Fibroblast of lung (primary cell): ENCODE measurements around the gene EIF3F. TPM values are rescaled to one million over a fixed set of nuclear protein-coding genes. Genes with fewer than 3 reads are reported as not detected.
A peak's percentile ranks its signal among the peaks of the same experiment; 100 is the strongest.

Source experiments
- DNase-seq, 2 donors: peaks; one replicate each; pipeline versions ENCODE4 v3.0.0 to v3.0.0-alpha.2; 2010; ENCODE audit warnings: low read depth in 2 of 2
- H2AFZ ChIP-seq: 2 replicates; pipeline ENCODE4 v1.5.1; 2012; ENCODE audit warnings: low read length, control low read depth, inconsistent platforms
- H3K27ac ChIP-seq: 2 replicates; pipeline ENCODE4 v1.5.1; 2011; ENCODE audit warnings: low read length, control low read depth; ENCODE audit not compliant: insufficient read depth
- H3K27me3 ChIP-seq: 2 replicates; pipeline ENCODE4 v1.5.1; 2011; ENCODE audit warnings: mild to moderate bottlenecking, low read length; ENCODE audit not compliant: control insufficient read depth, insufficient read depth
- H3K36me3 ChIP-seq: 2 replicates; pipeline ENCODE4 v1.5.1; 2011; ENCODE audit warnings: low read length; ENCODE audit not compliant: control insufficient read depth, insufficient read depth
- H3K4me1 ChIP-seq: 2 replicates; pipeline ENCODE4 v1.5.1; 2011; ENCODE audit warnings: low read length; ENCODE audit not compliant: control insufficient read depth, insufficient read depth; ENCODE audit errors: extremely low read depth
- H3K4me2 ChIP-seq: 2 replicates; pipeline ENCODE4 v1.5.1; 2011; ENCODE audit warnings: low read length, control low read depth; ENCODE audit not compliant: insufficient read depth; ENCODE audit errors: extremely low read depth
- H3K4me3 ChIP-seq, 4 experiments: fragments of 200-600 bp in 1 of 4; sonication (generic) in 1 of 4; replicated peaks in 1 of 4; 2 replicates each; pipeline ENCODE4 v1.5.1; 2011 to 2016; ENCODE audit warnings: low read length in 4 of 4, low read depth in 3 of 4, mild to moderate bottlenecking in 3 of 4, control low read depth in 2 of 4, inconsistent platforms in 1 of 4, mixed read lengths in 1 of 4; ENCODE audit not compliant: insufficient read depth in 1 of 4; ENCODE audit errors: control extremely low read depth in 1 of 4
- H3K79me2 ChIP-seq: 2 replicates; pipeline ENCODE4 v1.5.1; 2012; ENCODE audit warnings: mild to moderate bottlenecking, low read length, inconsistent platforms; ENCODE audit not compliant: control insufficient read depth, insufficient read depth
- H3K9ac ChIP-seq: 2 replicates; pipeline ENCODE4 v1.5.1; 2011; ENCODE audit warnings: mild to moderate bottlenecking, low read length, control low read depth; ENCODE audit not compliant: insufficient read depth
- H3K9me3 ChIP-seq: 2 replicates; pipeline ENCODE4 v1.5.1; 2012; ENCODE audit warnings: low read depth, low read length; ENCODE audit not compliant: control insufficient read depth, insufficient read depth
- H4K20me1 ChIP-seq: 2 replicates; pipeline ENCODE4 v1.5.1; 2011; ENCODE audit warnings: low read length; ENCODE audit not compliant: control insufficient read depth, insufficient read depth; ENCODE audit errors: extremely low read depth
- CTCF ChIP-seq, 2 donors: IDR thresholded peaks in 1 of 2; conservative IDR thresholded peaks in 1 of 2; 1 replicate in 1 of 2; 2 replicates in 1 of 2; pipeline ENCODE4 v1.5.1; 2011 to 2012; ENCODE audit warnings: low read length in 2 of 2, control low read depth in 1 of 2, inconsistent platforms in 1 of 2, low read depth in 1 of 2, mild to moderate bottlenecking in 1 of 2
- EZH2 ChIP-seq: IDR thresholded peaks from 2 replicates; pipeline ENCODE4 v1.5.1; 2012; ENCODE audit warnings: low read length, control low read depth, mild to moderate bottlenecking; ENCODE audit errors: missing control alignments
- polyA plus RNA-seq, 2 donors: library from polyadenylated mRNA; depleted of rRNA in 1 of 2; stranded (reverse) in 1 of 2; unstranded in 1 of 2; fragments of >200 nt; gene quantifications; 2 replicates each; pipeline ENCODE4 v1.2.1, GENCODE V29; 2011 to 2012; ENCODE audit warnings: missing spikeins in 1 of 2
- total RNA-seq: library from RNA; depleted of rRNA; stranded (reverse); fragments of >200 nt; gene quantifications from 2 replicates; pipeline ENCODE4 v1.2.1, GENCODE V29; 2014

EIF3F gene
- total and polyA plus RNA-seq, 2 donors (not counting 1 experiment from before 2014, with no cell fraction given), result 303 to 323 TPM

GRCh38 chr11:7969756-7970646 lies 17.1 kb upstream of the EIF3F start:
- peaks cover 15% of the 10 kb centered on the region for H3K4me1 ChIP-seq
- no peak overlapping the region for H3K9ac ChIP-seq

GRCh38 chr11:7971846-7972245 lies 15.3 kb upstream of the EIF3F start:
- Histone ChIP-seq H3K36me3 (no peaks in the 10 kb centered on the region), H3K79me2 (no peaks in the 10 kb centered on the region), H3K27me3 (no peaks in the 10 kb centered on the region), H2AFZ (no peak overlapping the region), H3K27ac (no peak overlapping the region), H3K4me1 (peaks cover 10% of the 10 kb centered on the region), H3K9ac (no peak overlapping the region), H3K9me3 (no peaks in the 10 kb centered on the region), H4K20me1 (no peaks in the 10 kb centered on the region), H3K4me2 (no peak overlapping the region), H3K4me3 (no peak overlapping the region)
- TF ChIP-seq CTCF (conservative IDR thresholded peaks at IDR 0.05 in 1 of 2, IDR thresholded peaks at IDR 0.05 in 1 of 2; ENCODE audit: low read depth in 1 of 2, low read length in 2 of 2) (no peak), EZH2 (no peak)
- no peak for DNase-seq

More at GRCh38 chr11:7969756-7970646, 17.1 kb upstream of the EIF3F start:
- H3K79me2 ChIP-seq, result no peaks in the 10 kb centered on the region
- H3K4me2 ChIP-seq, result no peak overlapping the region
- H3K4me3 ChIP-seq, result no peak overlapping the region
- H3K36me3 ChIP-seq, result no peaks in the 10 kb centered on the region
- H4K20me1 ChIP-seq, result no peaks in the 10 kb centered on the region
- no peak overlapping the region for H2AFZ ChIP-seq
- no peaks in the 10 kb centered on the region for H3K9me3 ChIP-seq
- DNase-seq, result peak in 1 of 2 donors; percentile 67
- no peak for TF ChIP-seq EZH2
- TF ChIP-seq CTCF (conservative IDR thresholded peaks at IDR 0.05 in 1 of 2, IDR thresholded peaks at IDR 0.05 in 1 of 2; ENCODE audit: low read depth in 1 of 2, low read length in 2 of 2), result no peak
- H3K27ac ChIP-seq, result no peak overlapping the region
- H3K27me3 ChIP-seq, result no peaks in the 10 kb centered on the region

- peaks cover 7% of the 10 kb centered on the region for H3K4me1 ChIP-seq
- peak in 1 of 2 donors; percentile 29 for DNase-seq
- no peaks in the 10 kb centered on the region for H3K9me3 ChIP-seq
- no peaks in the 10 kb centered on the region for H3K36me3 ChIP-seq
- H3K9ac ChIP-seq, result no peak overlapping the region
- H4K20me1 ChIP-seq, result no peaks in the 10 kb centered on the region
- no peak overlapping the region for H2AFZ ChIP-seq
- H3K4me3 ChIP-seq, result no peak overlapping the region
- no peaks in the 10 kb centered on the region for H3K79me2 ChIP-seq
- TF ChIP-seq EZH2 (no peak), CTCF (conservative IDR thresholded peaks at IDR 0.05 in 1 of 2, IDR thresholded peaks at IDR 0.05 in 1 of 2; ENCODE audit: low read depth in 1 of 2, low read length in 2 of 2) (no peak)
- no peak overlapping the region for H3K27ac ChIP-seq
- no peaks in the 10 kb centered on the region for H3K27me3 ChIP-seq
- H3K4me2 ChIP-seq, result no peak overlapping the region
These were observed 14.1 kb upstream of the EIF3F start for GRCh38 chr11:7973011-7973410.
